Measurements from ENCODE around the gene SGCA. TPM values are rescaled to one million over a fixed set of nuclear protein-coding genes. Genes with fewer than 3 reads are reported as not detected.

SGCA gene
- total and polyA plus RNA-seq, 2 of the 8 experiments (the other 6 are each of a cell fraction or from before 2014, with no cell fraction given): 0.12 TPM; not detected in 1

GRCh38 chr17:50222922-50223321 is 57.1 kb downstream of the SGCA start:
- Histone ChIP-seq H3K23me2 (ENCODE audit: low read depth, low read length) (no peaks in the 10 kb centered on the region), H3K4me2 (ENCODE audit: insufficient read depth in 1 of 2, low read depth in 2 of 2, low read length in 2 of 2) (no peak overlapping the region), H4K20me1 (replicated peaks in 1 of 2; ENCODE audit: control insufficient read depth in 1 of 2, insufficient read depth in 2 of 2, low read length in 2 of 2) (no peaks in the 10 kb centered on the region), H4K5ac (ENCODE audit: insufficient read length, low read depth, low read length) (no peak overlapping the region), H2BK120ac (replicated peaks; ENCODE audit: low read depth, low read length) (no peak overlapping the region), H2BK5ac (ENCODE audit: low read depth, low read length) (no peak overlapping the region), H4K91ac (replicated peaks; ENCODE audit: insufficient read length, low read length) (no peak overlapping the region), H3K79me2 (ENCODE audit: control insufficient read depth in 1 of 2, insufficient read depth in 2 of 2, low read length in 2 of 2) (no peaks in the 10 kb centered on the region), H2BK12ac (ENCODE audit: low read depth, low read length) (no peak overlapping the region), H3K79me1 (ENCODE audit: low read depth, low read length) (no peaks in the 10 kb centered on the region), H3K4ac (replicated peaks; ENCODE audit: insufficient read length, low read depth, low read length) (no peak overlapping the region), H3K9me3 (ENCODE audit: insufficient read depth in 2 of 2, low read depth in 1 of 2, low read length in 1 of 2) (peaks cover 9 to 18% of the 10 kb centered on the region in 2 experiments), H2AFZ (ENCODE audit: low read length) (no peak overlapping the region), H3K14ac (ENCODE audit: insufficient read length) (no peak overlapping the region), H4K8ac (ENCODE audit: extremely low read depth, insufficient read depth, low read length) (no peak overlapping the region; the same call in 1 of the 2 replicates), H2AK5ac (ENCODE audit: low read depth, low read length) (no peak overlapping the region), H3K27me3 (replicated peaks in 1 of 4; ENCODE audit: control insufficient read depth in 3 of 4, extremely low read depth in 1 of 4, insufficient read depth in 3 of 4, low read length in 3 of 4) (no peaks in the 10 kb centered on the region; a peak in 1 of 7 replicates), H3K18ac (ENCODE audit: extremely low read depth, low read length) (no peak overlapping the region), H3K4me1 (replicated peaks in 1 of 4; ENCODE audit: control insufficient read depth in 3 of 4, insufficient read depth in 4 of 4, low read length in 3 of 4) (peaks cover 2 to 7% (median 6%) of the 10 kb centered on the region in 4 experiments; a peak in 6 of 7 replicates), H3K23ac (ENCODE audit: insufficient read length) (no peak overlapping the region), H3K9ac (replicated peaks in 1 of 4; ENCODE audit: extremely low read depth in 1 of 4, low read depth in 3 of 4, low read length in 3 of 4) (no peak overlapping the region), H3K56ac (replicated peaks; ENCODE audit: insufficient read length, low read depth, low read length) (no peak overlapping the region), H2BK20ac (ENCODE audit: low read length) (no peak overlapping the region), H3K4me3 (ENCODE audit: extremely low read depth in 1 of 4, insufficient read depth in 2 of 4, low read depth in 3 of 4, low read length in 4 of 4) (no peak overlapping the region), H2BK15ac (ENCODE audit: low read length) (no peak overlapping the region), H3K27ac (ENCODE audit: low read depth, low read length) (no peak overlapping the region), H3K36me3 (ENCODE audit: control insufficient read depth in 2 of 4, insufficient read depth in 4 of 4, low read length in 3 of 4) (no peaks in the 10 kb centered on the region; a peak in 1 of 8 replicates)
- POLR2A ChIA-PET (ENCODE audit: partially characterized antibody): no interaction called here
- WGBS, 2 experiments (ENCODE audit: extremely low coverage in 1 of 2, insufficient coverage in 1 of 2, insufficient read length in 1 of 2, insufficient replicate concordance in 2 of 2, low coverage in 1 of 2, low lambda C conversion rate in 2 of 2, missing lambda C conversion rate in 1 of 2): 86% methylated on average over 6 of the region's 6 CpGs; no CpG with 5 or more reads in 1 of the 2 experiments
- CTCF ChIA-PET (ENCODE audit: partially characterized antibody): interaction anchor here (0.7 to 24.4 kb wide), 4 partner anchors 11 to 104 kb away, joined by 3 to 1349 read pairs (median 8); partner anchors contain the start of gene TMEM92
- no peak for DNase-seq (ENCODE audit: low read depth in 1 of 2, low spot score in 2 of 2)
- no peak for TF ChIP-seq BCL11A (IDR thresholded peaks at IDR 0.05; ENCODE audit: low read depth in 2 of 2, low read length in 2 of 2)
- TF ChIP-seq BRCA1 (IDR thresholded peaks at IDR 0.05; ENCODE audit: low read depth, low read length): no peak
- TF ChIP-seq KDM4A (IDR thresholded peaks at IDR 0.05; ENCODE audit: low read depth, low read length, severe bottlenecking): no peak
- no peak for TF ChIP-seq CREB1 (IDR thresholded peaks at IDR 0.05)
- no peak for TF ChIP-seq SRF (IDR thresholded peaks at IDR 0.05; ENCODE audit: low read depth, low read length)
- TF ChIP-seq MAX (IDR thresholded peaks at IDR 0.05): no peak
- no peak for TF ChIP-seq KDM5A (IDR thresholded peaks at IDR 0.05; ENCODE audit: low read length)
- TF ChIP-seq CTCF (IDR thresholded peaks at IDR 0.05; ENCODE audit: control extremely low read depth in 1 of 3, insufficient read depth in 1 of 3, low read depth in 1 of 3, low read length in 3 of 3): no peak
- TF ChIP-seq TCF12 (IDR thresholded peaks at IDR 0.05; ENCODE audit: low read depth, low read length): no peak
- no peak for FAIRE-seq
